Thymus (tissue), 14 donors: ENCODE measurements around the gene HEATR9. TPM values are rescaled to one million over a fixed set of nuclear protein-coding genes. Genes with fewer than 3 reads are reported as not detected.

Experiments
- DNase-seq, 9 donors: peaks; one replicate each; pipeline ENCODE4 v3.0.0-alpha.2; 2013; ENCODE audit warnings: low spot score in 9 of 9, low read depth in 6 of 9, missing footprints in 1 of 9
- H3K27ac ChIP-seq, 2 donors: one replicate each; pipeline ENCODE4 v1.5.1; 2013; ENCODE audit warnings: control low read depth in 1 of 2, low read depth in 1 of 2, low read length in 1 of 2, mild to moderate bottlenecking in 1 of 2, moderate library complexity in 1 of 2
- H3K27me3 ChIP-seq, 2 donors: one replicate each; pipeline ENCODE4 v1.5.1; 2013; ENCODE audit warnings: low read length in 1 of 2; ENCODE audit not compliant: control insufficient read depth in 2 of 2, insufficient read depth in 1 of 2
- H3K36me3 ChIP-seq, 2 donors: one replicate each; pipeline ENCODE4 v1.5.1; 2013; ENCODE audit warnings: low read length in 1 of 2, mild to moderate bottlenecking in 1 of 2, moderate library complexity in 1 of 2; ENCODE audit not compliant: control insufficient read depth in 2 of 2, insufficient read depth in 2 of 2
- H3K4me1 ChIP-seq, 2 donors: one replicate each; pipeline ENCODE4 v1.5.1; 2013; ENCODE audit warnings: low read length in 2 of 2; ENCODE audit not compliant: control insufficient read depth in 2 of 2, insufficient read depth in 2 of 2
- H3K4me3 ChIP-seq, 2 donors: one replicate each; pipeline ENCODE4 v1.5.1; 2013; ENCODE audit warnings: low read length in 2 of 2, control low read depth in 1 of 2, mild to moderate bottlenecking in 1 of 2
- H3K9me3 ChIP-seq, 2 donors: one replicate each; pipeline ENCODE4 v1.5.1; 2013; ENCODE audit warnings: low read length in 1 of 2, mild to moderate bottlenecking in 1 of 2; ENCODE audit not compliant: control insufficient read depth in 2 of 2, insufficient read depth in 1 of 2
- WGBS: extraction: QIAGEN DNeasy Blood & Tissue Kit; methylation state at CpG from one replicate; pipeline ENCODE4 v1.1.7; 2013; 5-methylcytosine and 5-hydroxymethylcytosine counted together
- long read RNA-seq, 10 donors: transcript quantifications; one replicate each; lab custom pipeline, GENCODE V29; 2026
- polyA plus RNA-seq: library from polyadenylated mRNA; stranded (reverse); fragments of 200-250 nt; gene quantifications from one replicate; pipeline ENCODE4 v1.2.3, GENCODE V29; 2013
- total RNA-seq: library from RNA; stranded (reverse); fragments of 120-200 nt; gene quantifications from one replicate; pipeline ENCODE4 v1.2.4, GENCODE V29; 2013
- donor health status: healthy.

HEATR9 gene, protein sequence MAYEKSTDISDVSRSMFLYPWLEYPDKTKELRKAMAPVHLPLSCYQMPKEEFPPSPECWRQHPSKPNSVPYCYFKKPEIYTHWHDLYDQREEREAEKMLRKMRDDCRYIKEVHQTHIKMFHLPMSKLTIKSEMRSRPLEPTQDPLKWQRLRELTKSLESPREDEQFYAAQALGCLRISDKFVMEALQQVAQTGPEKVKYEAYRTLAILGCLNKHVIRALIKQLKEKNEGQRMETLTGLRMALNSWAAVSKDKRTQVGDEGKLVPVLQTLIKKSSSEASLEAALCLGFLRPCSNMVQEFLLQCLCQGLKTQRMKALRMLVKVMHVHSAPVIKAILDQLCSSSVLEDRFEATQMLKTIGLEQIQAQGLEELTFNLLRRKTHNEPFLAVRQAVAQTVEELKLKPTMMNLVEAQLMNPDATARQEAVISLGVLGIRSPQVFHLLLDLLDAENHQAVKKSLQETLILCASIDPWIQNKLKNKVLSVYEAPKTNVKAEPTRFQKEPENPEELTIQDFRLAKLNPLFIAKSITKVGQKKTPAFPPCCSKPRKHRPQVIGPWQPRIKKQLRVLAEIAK
- total RNA-seq (0.05 TPM), polyA plus RNA-seq (0.82 TPM)
- long read RNA-seq, donor 1 = 0 reads
- long read RNA-seq, donor 2 = 0 reads
- long read RNA-seq, donor 3 = 0 reads
- long read RNA-seq, donor 4 = 0 reads
- long read RNA-seq, donor 5 = 0 reads
- long read RNA-seq, donor 6 = 0 reads
- long read RNA-seq, donor 7 = 0 reads
- long read RNA-seq, donor 8 = 0 reads
- long read RNA-seq, donor 9 = 0 reads
- long read RNA-seq, donor 10 = 0 reads

DNA sequence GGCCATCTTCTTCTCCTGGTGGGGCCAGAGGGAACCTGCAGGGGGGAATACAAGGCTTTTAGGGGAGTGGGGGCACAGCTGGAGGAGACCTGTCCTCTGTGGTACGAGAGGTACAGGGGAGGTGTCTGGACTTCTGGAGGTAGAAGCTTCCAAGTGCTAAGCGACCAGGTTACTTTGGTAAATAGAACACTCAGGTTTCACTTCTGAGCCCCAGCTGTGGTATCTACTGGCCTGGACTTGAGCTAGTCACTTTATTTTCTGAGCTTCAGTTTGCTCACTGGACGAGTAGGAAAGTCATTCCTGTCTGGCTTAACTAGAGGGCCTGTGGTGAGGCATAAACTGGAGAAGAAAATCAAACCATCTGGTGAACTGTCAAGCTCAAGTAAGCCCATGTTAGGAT is at the start of gene HEATR9:
Gene HEATR9 (minus strand): TSS at position 155 of the 400 bp plus-strand sequence. CDS start 149 bp downstream, at position 6.
- H3K27me3 ChIP-seq = no peaks in the 10 kb centered on the region
- H3K9me3 ChIP-seq = peaks cover 0 to 4% of the 10 kb centered on the region in 2 donors
- H3K4me3 ChIP-seq = no peak within 1 kb of the TSS
- no peak within 1 kb of the TSS for H3K27ac ChIP-seq
- WGBS = 94% methylated on average over 3 of the region's 3 CpGs
- no peak for DNase-seq
- H3K36me3 ChIP-seq = no peaks in the 10 kb centered on the region
- peaks cover 0 to 5% of the 10 kb centered on the region in 2 donors for H3K4me1 ChIP-seq

DNA sequence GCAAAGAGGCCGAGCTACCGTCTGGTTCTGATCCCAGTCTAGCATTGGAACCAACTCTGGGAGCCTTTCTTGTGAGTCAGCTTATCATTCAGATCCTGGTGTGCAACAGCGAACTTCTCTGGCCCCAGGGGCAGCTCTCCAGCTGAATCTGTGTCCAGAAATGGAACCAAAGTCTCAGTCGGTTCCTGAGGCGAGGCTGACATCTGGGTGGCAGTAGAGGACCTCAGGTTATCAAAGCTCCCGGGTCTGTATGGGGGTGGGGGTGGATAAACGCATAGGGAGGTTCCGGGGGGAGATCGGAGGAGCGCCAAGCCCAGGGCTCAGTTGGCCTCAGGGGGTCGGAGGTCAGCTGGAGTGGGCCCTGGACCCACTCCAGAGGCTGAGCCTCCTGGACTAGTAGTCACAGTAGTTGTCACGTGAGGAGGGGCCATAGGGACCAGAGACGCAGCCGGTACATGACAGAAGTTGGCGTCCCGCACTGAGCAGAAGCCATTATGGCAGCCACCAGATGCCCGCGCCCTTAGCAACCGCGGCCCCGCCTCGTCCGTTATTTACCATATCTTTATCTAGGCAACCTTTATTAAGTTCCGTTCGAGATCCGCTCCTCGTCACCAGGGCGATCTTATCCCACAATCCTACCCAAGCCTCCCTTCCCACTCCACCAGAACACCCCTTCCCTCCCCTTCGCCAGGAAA is 49.0 kb upstream of the HEATR9 start:
- Histone ChIP-seq H3K27me3 (no peaks in the 10 kb centered on the region), H3K4me3 (no peak overlapping the region), H3K4me1 (no peaks in the 10 kb centered on the region), H3K9me3 (no peaks in the 10 kb centered on the region), H3K36me3 (peaks cover 1 to 3% of the 10 kb centered on the region in 2 donors), H3K27ac (no peak overlapping the region)
- no peak for DNase-seq
- WGBS = 98% methylated on average over 29 of the region's 29 CpGs

DNA sequence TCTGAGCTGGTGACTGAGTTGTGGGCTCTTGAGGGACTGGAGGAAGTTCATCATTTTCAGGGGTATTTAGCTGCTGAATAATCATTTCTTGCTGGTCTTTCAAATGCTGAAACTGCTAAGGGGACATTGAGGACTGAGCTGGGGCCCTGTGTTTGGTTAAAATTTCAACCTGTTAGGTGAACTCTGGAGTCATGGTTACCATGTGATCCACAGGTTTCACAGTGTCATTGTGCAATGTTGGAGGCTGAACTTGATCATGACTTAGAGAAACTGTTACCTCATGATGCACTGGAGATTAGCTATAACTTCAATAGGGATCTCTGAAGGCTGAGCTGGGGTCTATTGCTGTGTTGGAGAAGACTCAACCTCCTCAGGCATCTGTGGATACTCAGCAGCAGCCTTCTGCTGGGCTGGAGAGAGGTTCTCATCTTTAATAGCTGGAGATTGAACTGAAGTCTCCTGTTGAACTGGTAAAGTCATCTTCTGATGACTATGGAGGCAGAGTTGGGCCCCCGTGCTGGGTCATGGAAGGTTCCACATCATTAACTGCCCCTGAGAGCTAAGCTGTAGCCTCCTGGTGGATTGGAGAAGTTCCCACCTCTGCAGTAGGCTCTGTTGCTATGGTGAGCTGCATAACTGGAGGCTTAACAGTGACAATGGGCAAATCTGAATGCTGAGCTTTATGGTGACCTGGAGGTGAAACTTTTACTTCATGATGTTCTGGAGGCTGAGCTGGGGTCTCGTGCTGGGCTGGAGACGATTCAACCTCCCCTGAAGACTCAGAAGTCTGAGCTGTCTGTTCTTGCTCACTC is 46.7 kb upstream of the HEATR9 start:
- DNase-seq = no peak
- no peaks in the 10 kb centered on the region for H3K4me1 ChIP-seq
- no peak overlapping the region for H3K27ac ChIP-seq
- WGBS = 97% methylated on average over 3 of the region's 3 CpGs
- H3K36me3 ChIP-seq = peaks cover 0 to 3% of the 10 kb centered on the region in 2 donors
- H3K27me3 ChIP-seq = no peaks in the 10 kb centered on the region
- no peaks in the 10 kb centered on the region for H3K9me3 ChIP-seq
- no peak overlapping the region for H3K4me3 ChIP-seq

DNA sequence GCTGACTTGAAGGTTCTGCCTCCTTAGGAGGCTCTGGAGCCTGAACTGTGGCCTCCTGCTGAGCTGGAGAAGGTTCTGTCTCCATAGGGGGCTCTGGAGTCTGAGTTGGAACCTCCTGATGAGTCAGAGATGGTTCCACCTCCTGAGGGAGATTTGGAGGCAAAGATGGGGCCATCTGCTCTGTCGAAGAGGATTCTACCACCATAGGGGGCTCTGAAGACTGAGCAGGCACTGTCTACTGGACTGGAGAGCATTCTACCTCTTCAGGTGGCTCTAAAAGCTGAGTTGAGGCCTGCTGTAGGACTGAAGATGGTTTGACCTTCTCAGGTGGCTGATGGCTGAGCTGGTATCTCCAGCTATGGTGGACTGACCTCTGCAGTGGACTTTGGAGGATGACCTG is 45.7 kb upstream of the HEATR9 start:
- no peaks in the 10 kb centered on the region for H3K27me3 ChIP-seq
- H3K27ac ChIP-seq = no peak overlapping the region
- no peak overlapping the region for H3K4me3 ChIP-seq
- H3K4me1 ChIP-seq = no peaks in the 10 kb centered on the region
- WGBS = 100% methylated on average over 1 of the region's 1 CpG
- peaks cover 0 to 3% of the 10 kb centered on the region in 2 donors for H3K36me3 ChIP-seq
- no peak for DNase-seq
- H3K9me3 ChIP-seq = no peaks in the 10 kb centered on the region

DNA sequence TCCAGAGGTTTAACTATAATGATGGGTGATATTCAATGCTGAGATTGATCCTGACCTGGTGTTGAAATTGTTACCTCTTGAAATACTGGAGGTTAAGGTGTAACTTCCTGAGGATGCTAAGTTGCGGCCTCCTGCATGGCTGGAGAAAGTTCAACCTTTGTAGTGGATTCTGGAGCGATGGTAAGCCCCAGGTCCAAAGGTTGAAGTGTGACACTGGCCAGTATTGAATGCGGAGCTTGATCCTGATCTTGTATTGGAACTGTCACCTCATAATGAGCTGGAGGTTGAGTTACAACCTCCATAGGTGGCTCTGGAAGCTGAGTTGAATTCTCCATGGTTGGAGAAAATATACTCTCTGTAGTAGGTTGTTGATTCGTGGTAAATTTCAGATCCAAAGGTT is 44.9 kb upstream of the HEATR9 start:
- no peaks in the 10 kb centered on the region for H3K4me1 ChIP-seq
- 95% methylated on average over 4 of the region's 4 CpGs for WGBS
- no peaks in the 10 kb centered on the region for H3K9me3 ChIP-seq
- no peak for DNase-seq
- H3K27ac ChIP-seq = no peak overlapping the region
- H3K4me3 ChIP-seq = no peak overlapping the region
- H3K27me3 ChIP-seq = no peaks in the 10 kb centered on the region
- H3K36me3 ChIP-seq = peaks cover 0 to 3% of the 10 kb centered on the region in 2 donors

DNA sequence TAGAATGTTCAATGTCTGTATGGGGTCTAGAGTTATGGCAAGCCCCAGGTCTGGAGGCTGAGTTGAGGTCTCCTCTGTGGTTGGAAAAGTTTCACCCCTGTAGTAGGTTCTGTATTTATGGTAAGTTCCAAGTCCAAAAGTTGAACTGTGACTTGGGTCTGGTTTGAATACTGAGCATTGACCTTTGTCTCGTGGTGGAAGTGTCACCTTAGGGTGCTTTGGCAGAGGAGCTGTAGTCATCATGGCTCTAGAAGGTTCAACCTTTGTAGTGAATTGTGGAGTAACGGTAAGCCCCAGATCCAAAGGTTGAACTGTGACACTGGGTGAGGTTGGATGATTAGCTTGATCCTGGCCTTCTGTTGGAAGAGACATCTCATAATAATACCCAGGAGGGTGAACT is 44.3 kb upstream of the HEATR9 start:
- 94% methylated on average over 2 of the region's 2 CpGs for WGBS
- H3K4me1 ChIP-seq = no peaks in the 10 kb centered on the region
- H3K9me3 ChIP-seq = no peaks in the 10 kb centered on the region
- H3K36me3 ChIP-seq = no peaks in the 10 kb centered on the region
- DNase-seq = no peak
- no peak overlapping the region for H3K4me3 ChIP-seq
- H3K27ac ChIP-seq = no peak overlapping the region
- H3K27me3 ChIP-seq = no peaks in the 10 kb centered on the region

DNA sequence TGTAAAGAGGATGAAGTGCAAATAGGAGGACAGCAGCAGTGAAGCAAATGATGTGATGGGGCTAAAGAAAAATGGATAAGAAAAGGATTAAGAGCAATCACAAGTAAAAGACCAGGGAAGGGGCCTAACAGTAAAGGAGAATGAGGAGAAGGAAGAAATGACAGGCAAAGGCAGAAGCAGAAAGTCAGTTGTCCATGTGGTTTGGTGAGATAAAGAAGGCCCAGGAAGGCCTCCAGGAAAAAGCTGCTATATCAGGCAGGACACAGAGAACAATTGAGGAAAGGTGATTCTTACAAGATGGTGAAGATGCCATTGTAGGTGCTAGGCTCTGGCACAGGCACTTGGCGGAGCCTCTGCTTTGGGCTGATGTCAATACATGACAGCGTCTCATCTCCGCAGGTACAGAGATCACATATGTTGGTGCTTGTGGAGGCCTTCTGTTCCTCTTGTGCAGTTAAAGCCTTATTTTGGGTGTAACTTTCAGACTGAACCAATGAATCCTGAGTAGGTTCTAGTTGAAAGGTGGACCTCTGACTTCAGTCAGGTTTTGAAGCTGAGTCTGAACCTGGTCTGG is 43.7 kb upstream of the HEATR9 start:
- H3K4me3 ChIP-seq = no peak overlapping the region
- 99% methylated on average over 3 of the region's 3 CpGs for WGBS
- no peaks in the 10 kb centered on the region for H3K36me3 ChIP-seq
- no peaks in the 10 kb centered on the region for H3K9me3 ChIP-seq
- no peak overlapping the region for H3K27ac ChIP-seq
- H3K4me1 ChIP-seq = no peaks in the 10 kb centered on the region
- no peaks in the 10 kb centered on the region for H3K27me3 ChIP-seq
- no peak for DNase-seq

DNA sequence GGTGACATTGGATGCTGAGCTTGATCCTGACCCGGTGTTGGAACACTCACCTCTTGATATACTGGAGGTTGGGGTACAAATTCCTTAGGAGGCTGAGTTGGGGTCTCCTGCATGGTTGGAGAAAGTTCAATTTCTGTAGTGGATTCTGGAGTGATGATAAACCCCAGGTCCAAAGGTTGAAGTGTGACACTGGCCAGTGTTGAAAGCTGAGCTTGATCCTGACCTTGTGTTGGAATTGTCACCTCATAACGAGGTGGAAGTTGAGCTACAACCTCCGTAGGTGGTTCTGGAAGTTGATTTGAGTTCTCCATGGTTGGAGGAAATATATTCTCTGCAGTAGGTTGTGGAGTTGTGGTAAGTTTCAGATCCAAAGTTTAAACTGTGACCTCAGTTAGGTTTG is 40.7 kb upstream of the HEATR9 start:
- no peak overlapping the region for H3K27ac ChIP-seq
- H3K27me3 ChIP-seq = no peaks in the 10 kb centered on the region
- H3K9me3 ChIP-seq = no peaks in the 10 kb centered on the region
- H3K4me1 ChIP-seq = peaks cover 6 to 8% of the 10 kb centered on the region in 2 donors
- WGBS = 96% methylated on average over 3 of the region's 3 CpGs
- H3K36me3 ChIP-seq = no peaks in the 10 kb centered on the region
- H3K4me3 ChIP-seq = no peak overlapping the region
- DNase-seq = no peak
